ENCODE results near the gene LSG1. TPM values are rescaled to one million over a fixed set of nuclear protein-coding genes. Genes with fewer than 3 reads are reported as not detected.
"Not testable (repeated sequence)": the region's sequence is repeated elsewhere in the genome, so short reads cannot be mapped to it uniquely, and the experiment has no call there.

The LSG1 gene
- total RNA-seq, 4 donors from 2014 or later: 7.9 to 58.1 (median 45.0) TPM

- Histone ChIP-seq H3K4me1 (no peaks in the 10 kb centered on the region), H3K27me3 (no peaks in the 10 kb centered on the region), H3K27ac (peak overlapping the region; percentile 64 to 76), H3K4me3 (peak overlapping the region; percentile 29 to 57), H3K36me3 (no peaks in the 10 kb centered on the region), H3K9me3 (no peaks in the 10 kb centered on the region)
- no peak for TF ChIP-seq POLR2A (IDR thresholded peaks at IDR 0.05)
- TF ChIP-seq, protein P1, sequence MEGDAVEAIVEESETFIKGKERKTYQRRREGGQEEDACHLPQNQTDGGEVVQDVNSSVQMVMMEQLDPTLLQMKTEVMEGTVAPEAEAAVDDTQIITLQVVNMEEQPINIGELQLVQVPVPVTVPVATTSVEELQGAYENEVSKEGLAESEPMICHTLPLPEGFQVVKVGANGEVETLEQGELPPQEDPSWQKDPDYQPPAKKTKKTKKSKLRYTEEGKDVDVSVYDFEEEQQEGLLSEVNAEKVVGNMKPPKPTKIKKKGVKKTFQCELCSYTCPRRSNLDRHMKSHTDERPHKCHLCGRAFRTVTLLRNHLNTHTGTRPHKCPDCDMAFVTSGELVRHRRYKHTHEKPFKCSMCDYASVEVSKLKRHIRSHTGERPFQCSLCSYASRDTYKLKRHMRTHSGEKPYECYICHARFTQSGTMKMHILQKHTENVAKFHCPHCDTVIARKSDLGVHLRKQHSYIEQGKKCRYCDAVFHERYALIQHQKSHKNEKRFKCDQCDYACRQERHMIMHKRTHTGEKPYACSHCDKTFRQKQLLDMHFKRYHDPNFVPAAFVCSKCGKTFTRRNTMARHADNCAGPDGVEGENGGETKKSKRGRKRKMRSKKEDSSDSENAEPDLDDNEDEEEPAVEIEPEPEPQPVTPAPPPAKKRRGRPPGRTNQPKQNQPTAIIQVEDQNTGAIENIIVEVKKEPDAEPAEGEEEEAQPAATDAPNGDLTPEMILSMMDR (IDR thresholded peaks at IDR 0.05): no peak
- intact Hi-C loops (cut with DNase I; ENCODE audit: low total_unique reads): no loop called here
- DNase-seq: no peak
Observed at GRCh38 chr3:194632226-194632808, 39.7 kb downstream of the LSG1 start.

GRCh38 chr3:194631696-194632095 is 40.3 kb downstream of the LSG1 start:
- TF ChIP-seq, protein P1 (IDR thresholded peaks at IDR 0.05): no peak
- no peak for TF ChIP-seq POLR2A (IDR thresholded peaks at IDR 0.05)
- no peaks in the 10 kb centered on the region for H3K4me1 ChIP-seq
- DNase-seq: no peak
- no peak overlapping the region for H3K4me3 ChIP-seq
- H3K36me3 ChIP-seq: no peaks in the 10 kb centered on the region
- H3K27ac ChIP-seq: no peak overlapping the region
- intact Hi-C loops (cut with DNase I; ENCODE audit: low total_unique reads): no loop called here
- no peaks in the 10 kb centered on the region for H3K9me3 ChIP-seq
- H3K27me3 ChIP-seq: no peaks in the 10 kb centered on the region

- DNase-seq; H3K27me3 ChIP-seq; H3K36me3 ChIP-seq; H3K4me1 ChIP-seq; H3K9me3 ChIP-seq; H3K4me3 ChIP-seq; H3K27ac ChIP-seq; intact Hi-C loops (cut with DNase I; ENCODE audit: low total_unique reads): not testable (repeated sequence)
Observed at GRCh38 chr3:194630681-194631080, 41.3 kb downstream of the LSG1 start.

- no peak for TF ChIP-seq POLR2A (IDR thresholded peaks at IDR 0.05)
- TF ChIP-seq, protein P1 (IDR thresholded peaks at IDR 0.05): no peak
- H3K36me3 ChIP-seq: no peaks in the 10 kb centered on the region
- DNase-seq: no peak
Observed at GRCh38 chr3:194624956-194625355, 47.0 kb downstream of the LSG1 start.

GRCh38 chr3:194623449-194624290 is 48.3 kb downstream of the LSG1 start:
- Histone ChIP-seq H3K4me1 (no peaks in the 10 kb centered on the region), H3K36me3 (no peaks in the 10 kb centered on the region), H3K27me3 (no peaks in the 10 kb centered on the region), H3K9me3 (no peaks in the 10 kb centered on the region), H3K4me3 (no peak overlapping the region), H3K27ac (no peak overlapping the region)
- DNase-seq: no peak
- no peak for TF ChIP-seq POLR2A (IDR thresholded peaks at IDR 0.05)
- TF ChIP-seq, protein P1 (IDR thresholded peaks at IDR 0.05): no peak
- intact Hi-C loops (cut with DNase I; ENCODE audit: low total_unique reads): no loop called here

More at GRCh38 chr3:194624956-194625355, 47.0 kb downstream of the LSG1 start:
- Histone ChIP-seq H3K27ac (no peak overlapping the region), H3K4me1 (no peaks in the 10 kb centered on the region), H3K4me3 (no peak overlapping the region), H3K9me3 (no peaks in the 10 kb centered on the region), H3K27me3 (no peaks in the 10 kb centered on the region)
- intact Hi-C loops (cut with DNase I; ENCODE audit: low total_unique reads): no loop called here
